HUES6 (cell line): Measurements from ENCODE around the gene HIVEP3.

Experiments
- H3K27ac ChIP-seq: 2 replicates; pipeline ENCODE4 v1.7.0; 2013; ENCODE audit warnings: low read depth, mild to moderate bottlenecking, low read length, inconsistent platforms
- H3K27me3 ChIP-seq: 2 replicates; pipeline ENCODE4 v1.6.1; 2013; ENCODE audit warnings: low read length; ENCODE audit not compliant: control insufficient read depth, insufficient read depth
- H3K36me3 ChIP-seq: 2 replicates; pipeline ENCODE4 v1.6.1; 2013; ENCODE audit warnings: low read length; ENCODE audit not compliant: control insufficient read depth, insufficient read depth
- H3K4me1 ChIP-seq: 2 replicates; pipeline ENCODE4 v1.6.1; 2013; ENCODE audit warnings: low read length; ENCODE audit not compliant: control insufficient read depth, insufficient read depth
- H3K4me3 ChIP-seq: 2 replicates; pipeline ENCODE4 v1.5.1; 2013; ENCODE audit warnings: low read depth, low read length
- H3K9ac ChIP-seq: one replicate; pipeline ENCODE4 v1.6.1; 2013; ENCODE audit warnings: mild to moderate bottlenecking, low read length
- H3K9me3 ChIP-seq: 2 replicates; pipeline ENCODE4 v1.6.1; 2013; ENCODE audit warnings: low read depth, low read length; ENCODE audit not compliant: control insufficient read depth, insufficient read depth

HIVEP3 gene

DNA sequence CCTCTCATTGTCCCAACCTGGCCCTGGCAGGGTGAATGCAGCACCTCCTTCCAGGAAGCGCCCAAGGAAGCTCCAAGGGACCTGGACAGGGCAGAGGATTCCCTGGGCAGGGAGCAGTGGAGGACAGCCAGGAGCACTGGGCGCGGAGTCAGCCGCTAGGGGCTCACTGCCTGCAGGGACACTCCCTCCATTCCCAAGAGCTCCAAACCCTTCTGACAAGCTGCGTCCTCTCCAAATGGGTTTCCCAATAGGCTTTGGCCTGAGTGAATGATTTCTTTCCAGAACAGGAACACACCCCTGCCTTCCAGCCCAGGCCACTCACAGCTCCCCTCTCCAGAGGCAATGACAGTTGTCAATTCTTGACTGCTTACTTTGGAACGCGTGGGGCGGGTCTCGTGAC, 305.8 kb downstream of the HIVEP3 start:
- Histone ChIP-seq H3K9ac (no peak overlapping the region), H3K4me1 (no peaks in the 10 kb centered on the region; the same call in 1 of the 2 replicates), H3K4me3 (no peak overlapping the region), H3K9me3 (no peaks in the 10 kb centered on the region), H3K27me3 (no peaks in the 10 kb centered on the region), H3K36me3 (no peaks in the 10 kb centered on the region), H3K27ac (no peak overlapping the region)

DNA sequence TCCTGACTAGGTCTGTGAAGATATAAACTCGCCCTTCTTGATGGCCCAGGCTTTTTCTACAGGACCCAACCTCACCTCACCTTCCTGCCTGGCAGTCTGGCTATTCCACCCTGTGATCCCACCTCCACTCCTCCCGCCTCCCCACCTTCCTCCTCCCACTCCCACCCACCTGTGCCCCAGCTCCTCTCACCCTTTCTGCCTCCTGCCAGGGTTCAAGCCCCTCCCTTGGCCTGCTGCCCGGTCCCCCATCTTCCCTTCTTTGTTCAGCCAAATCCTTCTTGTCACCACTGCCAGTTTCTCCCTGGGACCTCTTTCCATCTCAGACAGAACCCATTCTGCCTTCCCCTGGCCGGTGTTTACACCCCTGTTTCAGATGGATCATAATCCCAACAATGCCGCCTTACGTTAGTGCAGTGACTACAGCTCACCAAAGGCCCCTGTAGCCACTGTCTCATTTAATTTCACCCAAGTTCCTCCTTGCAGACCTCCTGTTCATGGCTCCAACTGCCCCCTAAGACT, 306.7 kb downstream of the HIVEP3 start:
- no peaks in the 10 kb centered on the region for H3K27me3 ChIP-seq
- no peaks in the 10 kb centered on the region for H3K9me3 ChIP-seq
- H3K4me3 ChIP-seq, result no peak overlapping the region
- no peak overlapping the region for H3K27ac ChIP-seq
- no peaks in the 10 kb centered on the region; the same call in 1 of the 2 replicates for H3K4me1 ChIP-seq
- H3K9ac ChIP-seq, result no peak overlapping the region
- H3K36me3 ChIP-seq, result no peaks in the 10 kb centered on the region

DNA sequence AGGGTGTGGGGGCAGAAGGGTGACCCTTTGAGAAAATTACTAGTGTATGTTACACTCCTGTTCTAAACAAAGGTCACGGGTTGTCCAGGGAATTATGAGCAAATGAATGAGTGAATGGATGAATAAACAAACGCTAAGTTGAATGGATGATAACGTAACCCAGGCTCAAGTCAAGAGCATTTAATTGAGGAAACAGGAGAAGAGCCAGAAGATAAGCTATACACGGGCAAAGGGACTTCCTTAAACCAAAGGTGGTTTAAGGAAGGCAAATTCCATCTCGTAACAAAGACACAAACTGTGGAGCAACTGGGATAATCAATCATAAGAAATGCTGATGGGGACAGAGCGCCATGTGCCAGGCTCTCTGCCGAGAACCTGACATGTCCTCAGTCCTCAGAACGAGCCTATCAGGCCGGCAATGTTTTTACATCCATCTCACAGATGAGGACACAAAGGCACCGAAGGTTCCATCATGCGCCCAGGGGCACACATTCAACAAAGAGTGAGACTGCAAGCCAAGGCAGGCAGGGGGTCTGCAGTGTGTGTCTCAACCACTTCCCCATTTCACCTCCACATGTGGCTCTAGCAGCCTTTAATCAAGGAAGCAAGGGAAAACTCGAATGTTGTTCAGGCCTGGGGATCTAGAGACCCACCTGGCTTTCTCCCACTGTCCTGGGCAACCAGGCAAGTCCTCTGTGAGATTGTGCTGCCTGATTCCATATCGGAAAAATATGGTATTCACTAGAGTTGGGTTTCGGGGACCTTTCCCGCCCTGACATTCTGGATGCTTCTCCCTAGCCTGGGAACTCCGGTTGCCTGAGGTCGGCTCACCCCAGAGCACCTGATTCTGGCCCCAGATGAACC, 307.4 kb downstream of the HIVEP3 start:
- Histone ChIP-seq H3K9ac (no peak overlapping the region), H3K9me3 (no peaks in the 10 kb centered on the region), H3K4me1 (no peaks in the 10 kb centered on the region; the same call in 1 of the 2 replicates), H3K27me3 (no peaks in the 10 kb centered on the region), H3K27ac (no peak overlapping the region), H3K4me3 (no peak overlapping the region), H3K36me3 (no peaks in the 10 kb centered on the region)

DNA sequence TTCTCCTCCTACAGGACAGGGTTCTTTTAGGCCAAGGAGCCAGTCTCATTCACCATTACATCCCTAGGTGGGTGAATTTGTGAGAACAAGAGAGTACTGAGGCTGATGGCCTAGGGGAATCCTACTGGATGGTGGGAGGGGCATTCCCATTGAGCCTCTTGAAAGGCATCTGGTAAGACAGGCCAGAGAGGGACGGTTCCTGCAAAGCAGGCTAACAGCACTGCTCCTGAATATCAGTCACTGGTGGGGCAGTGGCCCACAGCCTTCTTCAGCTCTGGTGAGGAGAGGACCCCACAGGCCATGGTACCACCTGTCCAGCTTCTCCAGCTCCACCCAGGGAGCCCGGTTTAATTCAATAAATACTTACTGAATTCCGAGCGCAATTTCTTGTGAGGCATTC, 308.4 kb downstream of the HIVEP3 start:
- Histone ChIP-seq H3K27ac (no peak overlapping the region), H3K27me3 (no peaks in the 10 kb centered on the region), H3K9ac (no peak overlapping the region), H3K9me3 (no peaks in the 10 kb centered on the region), H3K36me3 (no peaks in the 10 kb centered on the region), H3K4me3 (no peak overlapping the region), H3K4me1 (no peaks in the 10 kb centered on the region; the same call in 1 of the 2 replicates)

DNA sequence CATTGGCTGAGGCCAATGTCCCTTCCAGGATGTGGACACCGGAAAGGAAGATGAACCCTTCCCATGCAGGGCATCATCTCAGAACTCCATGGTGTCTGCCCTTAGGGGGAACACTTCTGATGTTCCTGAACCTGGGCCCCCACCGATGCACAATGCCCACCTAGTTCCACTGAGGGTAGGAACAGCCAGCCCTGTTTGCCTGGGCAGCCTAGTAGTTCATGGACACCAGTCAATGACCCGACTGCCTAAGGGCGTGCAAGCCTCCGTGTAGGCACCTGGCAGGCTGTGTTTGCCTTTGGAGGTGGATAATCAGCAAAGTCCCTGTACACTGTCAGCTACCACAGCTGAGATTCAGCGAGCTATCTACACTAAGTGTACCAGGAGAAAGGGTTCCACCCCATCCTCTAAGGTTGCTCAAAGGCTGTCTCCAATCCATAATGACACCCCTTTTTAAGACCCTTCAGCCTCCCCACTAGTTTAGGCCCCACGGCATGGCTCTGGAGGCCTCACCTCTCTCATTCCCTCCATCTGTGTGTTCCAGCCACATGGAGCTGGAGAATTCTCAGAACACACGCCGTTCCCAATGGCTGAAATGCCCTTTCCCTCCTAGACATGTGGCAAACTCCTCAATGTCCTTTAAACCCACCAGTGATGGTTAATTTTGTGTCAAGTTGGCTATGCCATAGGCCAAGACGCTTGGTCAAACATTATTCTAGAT, 309.4 kb downstream of the HIVEP3 start:
- H3K4me1 ChIP-seq, result no peaks in the 10 kb centered on the region; the same call in 1 of the 2 replicates

DNA sequence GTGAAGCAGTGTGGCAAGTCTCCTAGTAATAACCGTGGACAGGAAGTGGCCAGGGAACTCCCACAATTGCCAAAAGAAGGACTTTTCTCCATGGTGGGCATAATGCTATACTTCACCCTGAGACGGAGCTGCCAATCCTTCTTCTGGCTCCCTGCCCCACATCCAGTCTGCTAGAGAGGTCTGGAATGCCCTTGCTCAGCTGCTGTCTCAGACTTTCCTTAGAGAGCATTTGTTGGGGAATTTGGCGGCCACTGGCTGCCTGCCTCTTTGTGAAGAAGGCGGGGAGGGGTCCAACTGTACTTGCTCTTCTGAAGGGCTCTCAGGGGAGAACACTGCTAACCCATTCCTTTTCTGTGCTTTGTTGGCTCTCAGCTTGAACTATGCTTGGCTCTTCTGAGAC, 310.5 kb downstream of the HIVEP3 start:
- Histone ChIP-seq H3K9ac (no peak overlapping the region), H3K27ac (no peak overlapping the region), H3K4me3 (no peak overlapping the region), H3K27me3 (no peaks in the 10 kb centered on the region), H3K4me1 (no peaks in the 10 kb centered on the region; the same call in 1 of the 2 replicates), H3K9me3 (no peaks in the 10 kb centered on the region), H3K36me3 (no peaks in the 10 kb centered on the region)

More for the DNA sequence above, 309.4 kb downstream of the HIVEP3 start:
- no peak overlapping the region for H3K27ac ChIP-seq
- H3K4me3 ChIP-seq, result no peak overlapping the region
- no peak overlapping the region for H3K9ac ChIP-seq
- H3K9me3 ChIP-seq, result no peaks in the 10 kb centered on the region
- H3K36me3 ChIP-seq, result no peaks in the 10 kb centered on the region
- H3K27me3 ChIP-seq, result no peaks in the 10 kb centered on the region

DNA sequence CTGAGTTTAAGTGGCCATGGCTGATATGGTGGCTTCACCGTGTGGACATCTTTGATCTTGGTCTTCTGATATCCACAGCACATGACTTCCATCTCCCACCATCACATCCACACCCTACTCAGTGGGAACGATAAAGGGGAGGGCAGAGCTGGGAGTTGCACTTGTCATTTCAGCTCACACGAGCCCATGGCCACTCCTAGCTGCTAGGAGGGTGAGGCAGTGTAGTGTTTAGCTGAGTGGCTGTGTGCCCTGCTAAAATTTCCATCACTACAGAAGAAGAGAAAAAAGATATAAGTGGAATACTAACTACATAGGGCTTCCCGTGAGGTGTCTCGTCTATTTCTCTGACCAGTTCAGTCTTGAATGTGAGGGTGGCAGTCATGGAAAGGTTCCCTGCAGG, 310.9 kb downstream of the HIVEP3 start:
- Histone ChIP-seq H3K4me1 (no peaks in the 10 kb centered on the region; the same call in 1 of the 2 replicates), H3K9me3 (no peaks in the 10 kb centered on the region), H3K36me3 (no peaks in the 10 kb centered on the region), H3K27ac (no peak overlapping the region), H3K9ac (no peak overlapping the region), H3K4me3 (no peak overlapping the region), H3K27me3 (no peaks in the 10 kb centered on the region)

DNA sequence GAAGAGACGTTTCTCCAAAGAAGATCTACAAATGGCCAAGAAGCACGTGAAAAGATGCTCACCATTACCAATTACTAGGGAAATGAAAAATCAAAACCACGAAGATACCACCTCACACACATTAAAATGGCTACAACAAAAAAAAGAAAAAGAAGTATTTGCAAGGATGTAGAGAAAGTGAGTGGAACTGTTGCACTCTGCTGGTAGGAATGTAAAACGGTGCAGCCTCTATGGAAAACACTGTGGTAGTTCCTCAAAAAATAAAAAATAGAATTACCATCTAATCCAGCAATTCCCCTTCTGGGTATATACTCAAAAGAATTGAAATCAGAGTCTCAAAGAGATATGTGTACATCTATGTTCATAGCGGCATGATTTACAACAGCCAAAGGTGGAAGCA, 318.8 kb downstream of the HIVEP3 start:
- Histone ChIP-seq H3K27me3 (no peaks in the 10 kb centered on the region), H3K9me3 (no peaks in the 10 kb centered on the region), H3K27ac (no peak overlapping the region), H3K36me3 (no peaks in the 10 kb centered on the region), H3K4me1 (no peaks in the 10 kb centered on the region), H3K9ac (no peak overlapping the region), H3K4me3 (no peak overlapping the region)

DNA sequence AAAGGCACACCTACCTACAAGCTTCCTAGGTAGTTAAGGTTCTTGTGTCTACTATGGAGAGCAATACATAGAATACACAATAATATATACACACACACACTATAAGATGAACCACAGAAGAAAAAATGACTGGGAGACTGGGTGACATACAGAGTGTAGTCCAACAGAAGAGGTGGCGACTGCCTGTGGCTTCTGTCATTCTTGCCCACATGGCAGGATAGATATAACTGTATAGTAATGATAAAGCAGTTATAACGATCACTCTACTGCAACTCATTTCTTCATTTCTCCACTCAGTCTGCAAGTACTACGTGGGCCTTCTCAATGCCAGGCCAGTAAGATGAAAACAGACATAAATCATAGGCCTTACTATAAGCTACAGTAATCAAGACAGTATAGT, 320.4 kb downstream of the HIVEP3 start:
- Histone ChIP-seq H3K36me3 (no peaks in the 10 kb centered on the region), H3K9ac (no peak overlapping the region), H3K9me3 (no peaks in the 10 kb centered on the region), H3K27me3 (no peaks in the 10 kb centered on the region), H3K4me3 (no peak overlapping the region), H3K27ac (no peak overlapping the region), H3K4me1 (no peaks in the 10 kb centered on the region)

DNA sequence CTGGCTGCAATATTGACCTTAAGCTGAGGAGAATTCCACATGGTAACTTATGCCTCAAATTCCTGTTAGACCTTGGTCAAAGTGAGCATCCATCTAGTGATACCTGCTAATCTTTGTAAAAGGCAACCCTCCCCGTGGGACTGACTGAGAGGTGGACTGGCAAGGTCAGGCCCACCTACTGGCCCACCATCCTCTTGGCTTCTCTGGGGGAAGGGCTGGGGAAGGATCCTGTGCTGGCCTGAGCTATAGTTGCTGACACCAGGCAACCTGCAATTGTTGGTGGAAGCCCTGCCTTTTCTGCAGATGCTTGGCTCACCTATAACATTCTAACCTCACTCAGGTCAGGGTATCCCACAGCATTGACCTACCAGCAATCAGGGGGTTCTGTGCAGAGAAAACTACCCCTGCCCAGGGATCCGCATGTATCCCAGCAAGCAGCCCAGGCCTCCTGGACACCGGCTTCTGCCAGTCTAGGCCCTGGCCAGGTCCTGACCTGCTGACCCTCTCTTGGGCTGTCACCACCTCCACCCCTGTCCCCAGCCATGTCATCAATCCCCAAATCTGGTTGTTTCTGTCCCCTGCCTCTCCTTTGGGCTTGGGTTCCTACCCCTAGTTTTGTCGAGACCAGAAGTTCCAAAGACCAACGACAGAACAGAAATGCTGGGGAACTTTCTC, 326.1 kb downstream of the HIVEP3 start:
- Histone ChIP-seq H3K4me1 (no peaks in the 10 kb centered on the region), H3K27ac (no peak overlapping the region), H3K27me3 (no peaks in the 10 kb centered on the region), H3K9ac (no peak overlapping the region), H3K4me3 (no peak overlapping the region), H3K36me3 (no peaks in the 10 kb centered on the region), H3K9me3 (no peaks in the 10 kb centered on the region)
